ENCODE data around the gene NPC1.
"Not testable (repeated sequence)": the region's sequence is repeated elsewhere in the genome, so short reads cannot be mapped to it uniquely, and the experiment has no call there.

Gene NPC1

GRCh38 chr18:23573020-23573419 lies 13.3 kb downstream of the NPC1 start:
- Histone ChIP-seq H3K27ac (ENCODE audit: low read length) (no peak overlapping the region), H3K9ac (ENCODE audit: low read depth, low read length) (no peak overlapping the region), H3K27me3 (ENCODE audit: insufficient read depth, low read length) (no peaks in the 10 kb centered on the region), H3K4me3 (ENCODE audit: low read length) (no peak overlapping the region), H3K4me1 (ENCODE audit: insufficient read depth, low read length) (peaks cover 9% of the 10 kb centered on the region), H3K36me3 (ENCODE audit: insufficient read depth, low read depth, low read length) (peaks cover 60% of the 10 kb centered on the region), H3K9me3 (ENCODE audit: insufficient read depth, low read depth, low read length) (no peaks in the 10 kb centered on the region)

GRCh38 chr18:23572570-23572969 lies 13.7 kb downstream of the NPC1 start:
- H3K27me3 ChIP-seq (ENCODE audit: insufficient read depth, low read length), result no peaks in the 10 kb centered on the region
- H3K36me3 ChIP-seq (ENCODE audit: insufficient read depth, low read depth, low read length), result peaks cover 62% of the 10 kb centered on the region
- H3K4me3 ChIP-seq (ENCODE audit: low read length), result no peak overlapping the region
- H3K27ac ChIP-seq (ENCODE audit: low read length), result no peak overlapping the region
- no peak overlapping the region for H3K9ac ChIP-seq (ENCODE audit: low read depth, low read length)
- peaks cover 9% of the 10 kb centered on the region for H3K4me1 ChIP-seq (ENCODE audit: insufficient read depth, low read length)
- H3K9me3 ChIP-seq (ENCODE audit: insufficient read depth, low read depth, low read length), result no peaks in the 10 kb centered on the region

GRCh38 chr18:23572012-23572411 lies 14.3 kb downstream of the NPC1 start:
- Histone ChIP-seq H3K9ac (ENCODE audit: low read depth, low read length) (no peak overlapping the region), H3K27me3 (ENCODE audit: insufficient read depth, low read length) (no peaks in the 10 kb centered on the region), H3K9me3 (ENCODE audit: insufficient read depth, low read depth, low read length) (no peaks in the 10 kb centered on the region), H3K4me3 (ENCODE audit: low read length) (no peak overlapping the region), H3K27ac (ENCODE audit: low read length) (no peak overlapping the region), H3K4me1 (ENCODE audit: insufficient read depth, low read length) (peaks cover 9% of the 10 kb centered on the region), H3K36me3 (ENCODE audit: insufficient read depth, low read depth, low read length) (peaks cover 68% of the 10 kb centered on the region)

- Histone ChIP-seq H3K4me3 (ENCODE audit: low read length) (no peak overlapping the region), H3K36me3 (ENCODE audit: insufficient read depth, low read depth, low read length) (peaks cover 74% of the 10 kb centered on the region), H3K4me1 (ENCODE audit: insufficient read depth, low read length) (peaks cover 9% of the 10 kb centered on the region), H3K9me3 (ENCODE audit: insufficient read depth, low read depth, low read length) (no peaks in the 10 kb centered on the region), H3K27ac (ENCODE audit: low read length) (no peak overlapping the region), H3K9ac (ENCODE audit: low read depth, low read length) (no peak overlapping the region), H3K27me3 (ENCODE audit: insufficient read depth, low read length) (no peaks in the 10 kb centered on the region)
Observed at GRCh38 chr18:23570912-23571504, 15.3 kb downstream of the NPC1 start.

GRCh38 chr18:23569299-23570063 lies 16.8 kb downstream of the NPC1 start:
- H3K4me1 ChIP-seq (ENCODE audit: insufficient read depth, low read length), result peaks cover 7% of the 10 kb centered on the region
- no peak overlapping the region for H3K9ac ChIP-seq (ENCODE audit: low read depth, low read length)
- H3K9me3 ChIP-seq (ENCODE audit: insufficient read depth, low read depth, low read length), result no peaks in the 10 kb centered on the region
- H3K36me3 ChIP-seq (ENCODE audit: insufficient read depth, low read depth, low read length), result peaks cover 81% of the 10 kb centered on the region
- no peak overlapping the region for H3K27ac ChIP-seq (ENCODE audit: low read length)
- H3K27me3 ChIP-seq (ENCODE audit: insufficient read depth, low read length), result no peaks in the 10 kb centered on the region
- H3K4me3 ChIP-seq (ENCODE audit: low read length), result no peak overlapping the region

GRCh38 chr18:23568281-23569138 lies 17.8 kb downstream of the NPC1 start:
- Histone ChIP-seq H3K27me3 (ENCODE audit: insufficient read depth, low read length) (no peaks in the 10 kb centered on the region), H3K4me1 (ENCODE audit: insufficient read depth, low read length) (no peaks in the 10 kb centered on the region), H3K9me3 (ENCODE audit: insufficient read depth, low read depth, low read length) (no peaks in the 10 kb centered on the region), H3K36me3 (ENCODE audit: insufficient read depth, low read depth, low read length) (peaks cover 89% of the 10 kb centered on the region), H3K4me3 (ENCODE audit: low read length) (no peak overlapping the region), H3K27ac (ENCODE audit: low read length) (no peak overlapping the region), H3K9ac (ENCODE audit: low read depth, low read length) (no peak overlapping the region)

- Histone ChIP-seq H3K4me1 (ENCODE audit: insufficient read depth, low read length) (no peaks in the 10 kb centered on the region), H3K9ac (ENCODE audit: low read depth, low read length) (no peak overlapping the region), H3K4me3 (ENCODE audit: low read length) (no peak overlapping the region), H3K27ac (ENCODE audit: low read length) (no peak overlapping the region), H3K27me3 (ENCODE audit: insufficient read depth, low read length) (no peaks in the 10 kb centered on the region), H3K9me3 (ENCODE audit: insufficient read depth, low read depth, low read length) (no peaks in the 10 kb centered on the region), H3K36me3 (ENCODE audit: insufficient read depth, low read depth, low read length) (peaks cover 89% of the 10 kb centered on the region)
Observed at GRCh38 chr18:23567671-23568070, 18.6 kb downstream of the NPC1 start.

GRCh38 chr18:23565916-23566547 lies 20.3 kb downstream of the NPC1 start:
- Histone ChIP-seq H3K4me1 (ENCODE audit: insufficient read depth, low read length) (no peaks in the 10 kb centered on the region), H3K27ac (ENCODE audit: low read length) (no peak overlapping the region), H3K36me3 (ENCODE audit: insufficient read depth, low read depth, low read length) (peaks cover 87% of the 10 kb centered on the region), H3K9ac (ENCODE audit: low read depth, low read length) (no peak overlapping the region), H3K27me3 (ENCODE audit: insufficient read depth, low read length) (no peaks in the 10 kb centered on the region), H3K9me3 (ENCODE audit: insufficient read depth, low read depth, low read length) (no peaks in the 10 kb centered on the region), H3K4me3 (ENCODE audit: low read length) (no peak overlapping the region)

GRCh38 chr18:23563377-23564043 lies 22.8 kb downstream of the NPC1 start:
- Histone ChIP-seq H3K4me3 (ENCODE audit: low read length) (no peak overlapping the region), H3K27me3 (ENCODE audit: insufficient read depth, low read length) (no peaks in the 10 kb centered on the region), H3K9me3 (ENCODE audit: insufficient read depth, low read depth, low read length) (no peaks in the 10 kb centered on the region), H3K36me3 (ENCODE audit: insufficient read depth, low read depth, low read length) (peaks cover 83% of the 10 kb centered on the region), H3K27ac (ENCODE audit: low read length) (no peak overlapping the region), H3K4me1 (ENCODE audit: insufficient read depth, low read length) (no peaks in the 10 kb centered on the region), H3K9ac (ENCODE audit: low read depth, low read length) (no peak overlapping the region)

- Histone ChIP-seq H3K9ac (ENCODE audit: low read depth, low read length) (no peak overlapping the region), H3K9me3 (ENCODE audit: insufficient read depth, low read depth, low read length) (no peaks in the 10 kb centered on the region), H3K27me3 (ENCODE audit: insufficient read depth, low read length) (no peaks in the 10 kb centered on the region), H3K36me3 (ENCODE audit: insufficient read depth, low read depth, low read length) (peaks cover 85% of the 10 kb centered on the region), H3K4me3 (ENCODE audit: low read length) (no peak overlapping the region), H3K4me1 (ENCODE audit: insufficient read depth, low read length) (no peaks in the 10 kb centered on the region), H3K27ac (ENCODE audit: low read length) (no peak overlapping the region)
Observed at GRCh38 chr18:23560186-23560585, 26.1 kb downstream of the NPC1 start.

GRCh38 chr18:23557511-23557910 lies 28.8 kb downstream of the NPC1 start:
- not testable (repeated sequence) for H3K9me3 ChIP-seq (ENCODE audit: insufficient read depth, low read depth, low read length); H3K27me3 ChIP-seq (ENCODE audit: insufficient read depth, low read length); H3K9ac ChIP-seq (ENCODE audit: low read depth, low read length); H3K4me1 ChIP-seq (ENCODE audit: insufficient read depth, low read length); H3K27ac ChIP-seq (ENCODE audit: low read length); H3K4me3 ChIP-seq (ENCODE audit: low read length)
- H3K36me3 ChIP-seq (ENCODE audit: insufficient read depth, low read depth, low read length), result peaks cover 89% of the 10 kb centered on the region

Data from iPS-20b (cell line).